ENCODE results near the gene UBTD2. TPM values are rescaled to one million over a fixed set of nuclear protein-coding genes. Genes with fewer than 3 reads are reported as not detected.
A peak's percentile ranks its signal among the peaks of the same experiment; 100 is the strongest.

UBTD2 gene
- total and polyA plus RNA-seq, 2 donors (not counting 1 experiment from before 2014, with no cell fraction given), result 24.9 to 29.8 TPM

DNA sequence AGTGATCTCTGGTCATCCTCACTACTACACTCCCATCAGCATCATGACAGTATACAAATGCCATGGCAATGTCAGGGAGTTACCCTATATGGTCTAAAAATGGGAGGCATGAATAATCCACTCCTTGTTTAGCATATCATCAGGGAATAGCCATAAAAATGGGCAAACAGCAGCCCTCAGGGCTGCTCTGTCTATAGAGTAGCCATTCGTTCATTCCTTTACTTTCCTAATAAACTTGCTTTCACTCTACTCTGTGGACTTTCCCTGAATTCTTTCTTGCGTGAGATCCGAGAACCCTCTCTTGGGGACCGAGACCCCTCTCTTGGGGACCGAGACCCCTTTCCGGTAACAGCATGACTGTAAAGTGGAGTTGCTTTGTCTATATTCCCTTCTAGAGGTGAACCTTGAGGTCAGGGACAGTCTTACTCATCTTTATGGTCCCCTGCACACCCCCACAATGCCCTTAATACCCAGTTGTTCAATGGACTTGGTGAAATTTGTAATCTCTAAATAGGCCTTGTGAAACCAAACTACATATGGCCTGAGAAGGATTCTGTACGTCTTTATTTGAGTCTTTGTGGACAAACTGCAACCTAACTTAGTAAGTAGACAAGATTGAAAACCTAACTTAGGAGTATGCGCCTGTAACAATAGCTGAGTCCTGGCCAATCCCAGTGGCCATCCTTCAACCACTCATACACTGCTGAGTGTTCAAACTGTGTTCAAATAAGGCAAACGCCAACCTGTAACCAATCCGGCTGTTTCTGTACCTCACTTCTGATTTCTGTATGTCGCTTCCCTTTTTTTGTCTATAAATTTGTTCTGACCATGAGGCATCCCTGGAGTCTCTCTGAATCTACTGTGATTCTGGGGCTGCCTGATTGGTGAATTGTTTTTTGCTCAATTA is 32.3 kb upstream of the UBTD2 start:
- Histone ChIP-seq H3K9me3 (ENCODE audit: control insufficient read depth, insufficient read depth, low read depth, low read length) (no peaks in the 10 kb centered on the region), H3K4me3 (replicated peaks in 1 of 4; ENCODE audit: control extremely low read depth in 1 of 4, insufficient read depth in 1 of 4, low read depth in 3 of 4, low read length in 4 of 4) (no peak overlapping the region), H3K36me3 (ENCODE audit: control insufficient read depth, insufficient read depth, low read length) (no peaks in the 10 kb centered on the region), H3K27ac (ENCODE audit: insufficient read depth, low read length) (no peak overlapping the region), H3K79me2 (ENCODE audit: control insufficient read depth, insufficient read depth, low read length) (no peaks in the 10 kb centered on the region), H4K20me1 (ENCODE audit: control insufficient read depth, extremely low read depth, insufficient read depth, low read length) (no peaks in the 10 kb centered on the region), H2AFZ (ENCODE audit: low read length) (no peak overlapping the region), H3K4me2 (ENCODE audit: extremely low read depth, insufficient read depth, low read length) (no peak overlapping the region), H3K27me3 (ENCODE audit: control insufficient read depth, insufficient read depth, low read length) (no peaks in the 10 kb centered on the region), H3K9ac (ENCODE audit: insufficient read depth, low read length) (no peak overlapping the region), H3K4me1 (ENCODE audit: control insufficient read depth, extremely low read depth, insufficient read depth, low read length) (no peaks in the 10 kb centered on the region)
- no peak for DNase-seq (ENCODE audit: low read depth in 2 of 2)
- no peak for TF ChIP-seq EZH2 (IDR thresholded peaks at IDR 0.05; ENCODE audit: low read length, missing control alignments)
- TF ChIP-seq, protein P1, sequence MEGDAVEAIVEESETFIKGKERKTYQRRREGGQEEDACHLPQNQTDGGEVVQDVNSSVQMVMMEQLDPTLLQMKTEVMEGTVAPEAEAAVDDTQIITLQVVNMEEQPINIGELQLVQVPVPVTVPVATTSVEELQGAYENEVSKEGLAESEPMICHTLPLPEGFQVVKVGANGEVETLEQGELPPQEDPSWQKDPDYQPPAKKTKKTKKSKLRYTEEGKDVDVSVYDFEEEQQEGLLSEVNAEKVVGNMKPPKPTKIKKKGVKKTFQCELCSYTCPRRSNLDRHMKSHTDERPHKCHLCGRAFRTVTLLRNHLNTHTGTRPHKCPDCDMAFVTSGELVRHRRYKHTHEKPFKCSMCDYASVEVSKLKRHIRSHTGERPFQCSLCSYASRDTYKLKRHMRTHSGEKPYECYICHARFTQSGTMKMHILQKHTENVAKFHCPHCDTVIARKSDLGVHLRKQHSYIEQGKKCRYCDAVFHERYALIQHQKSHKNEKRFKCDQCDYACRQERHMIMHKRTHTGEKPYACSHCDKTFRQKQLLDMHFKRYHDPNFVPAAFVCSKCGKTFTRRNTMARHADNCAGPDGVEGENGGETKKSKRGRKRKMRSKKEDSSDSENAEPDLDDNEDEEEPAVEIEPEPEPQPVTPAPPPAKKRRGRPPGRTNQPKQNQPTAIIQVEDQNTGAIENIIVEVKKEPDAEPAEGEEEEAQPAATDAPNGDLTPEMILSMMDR (conservative IDR thresholded peaks at IDR 0.05 in 1 of 2, IDR thresholded peaks at IDR 0.05 in 1 of 2; ENCODE audit: low read depth in 1 of 2, low read length in 2 of 2), result no peak

DNA sequence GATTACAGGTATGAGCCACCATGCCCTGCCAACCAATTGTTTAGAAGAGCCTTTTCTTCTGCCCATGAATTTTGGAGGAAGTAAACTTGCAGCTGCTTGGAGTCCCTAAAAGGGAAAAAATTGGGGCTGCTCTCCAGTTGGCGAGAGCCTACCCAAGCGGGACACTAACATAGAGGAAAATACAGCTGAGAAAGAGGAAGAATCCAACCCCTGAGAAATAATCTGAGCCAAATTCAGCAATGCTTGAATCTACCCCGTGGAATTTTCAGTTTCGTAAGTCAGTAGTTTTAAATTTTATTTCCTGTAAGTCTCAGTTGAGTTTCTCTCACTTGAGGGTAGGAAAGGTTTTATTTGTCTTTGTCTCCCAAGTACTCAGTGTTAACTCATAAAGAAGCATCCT is 30.4 kb upstream of the UBTD2 start:
- no peak for DNase-seq (ENCODE audit: low read depth in 2 of 2)
- Histone ChIP-seq H3K79me2 (ENCODE audit: control insufficient read depth, insufficient read depth, low read length) (no peaks in the 10 kb centered on the region), H3K9me3 (ENCODE audit: control insufficient read depth, insufficient read depth, low read depth, low read length) (no peaks in the 10 kb centered on the region), H3K4me1 (ENCODE audit: control insufficient read depth, extremely low read depth, insufficient read depth, low read length) (no peaks in the 10 kb centered on the region), H3K27ac (ENCODE audit: insufficient read depth, low read length) (no peak overlapping the region), H3K4me2 (ENCODE audit: extremely low read depth, insufficient read depth, low read length) (no peak overlapping the region), H3K4me3 (replicated peaks in 1 of 4; ENCODE audit: control extremely low read depth in 1 of 4, insufficient read depth in 1 of 4, low read depth in 3 of 4, low read length in 4 of 4) (no peak overlapping the region), H3K27me3 (ENCODE audit: control insufficient read depth, insufficient read depth, low read length) (no peaks in the 10 kb centered on the region), H3K36me3 (ENCODE audit: control insufficient read depth, insufficient read depth, low read length) (no peaks in the 10 kb centered on the region), H3K9ac (ENCODE audit: insufficient read depth, low read length) (no peak overlapping the region), H2AFZ (ENCODE audit: low read length) (no peak overlapping the region), H4K20me1 (ENCODE audit: control insufficient read depth, extremely low read depth, insufficient read depth, low read length) (no peaks in the 10 kb centered on the region)
- TF ChIP-seq EZH2 (IDR thresholded peaks at IDR 0.05; ENCODE audit: low read length, missing control alignments), result no peak
- TF ChIP-seq, protein P1 (conservative IDR thresholded peaks at IDR 0.05 in 1 of 2, IDR thresholded peaks at IDR 0.05 in 1 of 2; ENCODE audit: low read depth in 1 of 2, low read length in 2 of 2), result no peak

DNA sequence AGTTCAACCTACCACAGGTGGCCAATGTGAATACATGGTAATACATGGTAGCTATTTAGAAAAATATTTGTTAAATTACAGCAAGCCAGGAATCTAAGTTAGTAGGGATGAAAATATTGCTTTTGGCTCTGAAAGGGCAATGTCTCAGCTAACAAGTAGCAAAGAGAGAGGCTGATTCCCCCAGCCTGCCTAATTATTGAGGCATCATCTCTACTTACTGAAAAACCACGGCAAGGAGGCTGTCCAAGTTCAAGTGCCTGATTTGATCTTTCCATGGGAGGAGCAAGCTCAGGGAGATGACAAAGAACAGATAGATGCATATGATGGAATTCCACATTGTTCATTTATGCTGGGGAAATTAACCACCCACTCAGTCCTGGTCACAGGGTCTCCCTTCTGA is 28.7 kb upstream of the UBTD2 start:
- Histone ChIP-seq H3K36me3 (ENCODE audit: control insufficient read depth, insufficient read depth, low read length) (no peaks in the 10 kb centered on the region), H3K4me1 (ENCODE audit: control insufficient read depth, extremely low read depth, insufficient read depth, low read length) (no peaks in the 10 kb centered on the region), H3K9ac (ENCODE audit: insufficient read depth, low read length) (no peak overlapping the region), H3K79me2 (ENCODE audit: control insufficient read depth, insufficient read depth, low read length) (no peaks in the 10 kb centered on the region), H3K27me3 (ENCODE audit: control insufficient read depth, insufficient read depth, low read length) (no peaks in the 10 kb centered on the region), H2AFZ (ENCODE audit: low read length) (no peak overlapping the region), H4K20me1 (ENCODE audit: control insufficient read depth, extremely low read depth, insufficient read depth, low read length) (no peaks in the 10 kb centered on the region), H3K4me3 (replicated peaks in 1 of 4; ENCODE audit: control extremely low read depth in 1 of 4, insufficient read depth in 1 of 4, low read depth in 3 of 4, low read length in 4 of 4) (no peak overlapping the region), H3K4me2 (ENCODE audit: extremely low read depth, insufficient read depth, low read length) (no peak overlapping the region), H3K9me3 (ENCODE audit: control insufficient read depth, insufficient read depth, low read depth, low read length) (no peaks in the 10 kb centered on the region), H3K27ac (ENCODE audit: insufficient read depth, low read length) (no peak overlapping the region)
- TF ChIP-seq EZH2 (IDR thresholded peaks at IDR 0.05; ENCODE audit: low read length, missing control alignments), result no peak
- TF ChIP-seq, protein P1 (conservative IDR thresholded peaks at IDR 0.05 in 1 of 2, IDR thresholded peaks at IDR 0.05 in 1 of 2; ENCODE audit: low read depth in 1 of 2, low read length in 2 of 2), result no peak
- peak in 1 of 2 donors; percentile 61 for DNase-seq (ENCODE audit: low read depth in 2 of 2)

All from fibroblast of lung (primary cell).